Astrocyte of the spinal cord (primary cell): ENCODE data around the gene ITPKA.

Experiments
- DNase-seq: peaks from one replicate; pipeline ENCODE4 v3.0.0; 2011; ENCODE audit warnings: low read depth, low spot score
- H3K4me3 ChIP-seq: 2 replicates; pipeline ENCODE4 v1.5.1; 2011; ENCODE audit warnings: low read depth, mild to moderate bottlenecking, low read length, moderate library complexity
- CTCF ChIP-seq: IDR thresholded peaks from 2 replicates; pipeline ENCODE4 v1.5.1; 2012; ENCODE audit warnings: low read depth, mild to moderate bottlenecking, low read length, inconsistent platforms
- in situ Hi-C: cut with HindIII; loops from 2 replicates; pipeline ENCODE4 v1.10.0; 2017; ENCODE audit warnings: low sequenced_read_pairs

The ITPKA gene

GRCh38 chr15:41489641-41490040, 4.0 kb upstream of the ITPKA start:
- no peak for TF ChIP-seq CTCF
- no peak for DNase-seq
- in situ Hi-C loops: no loop called here

GRCh38 chr15:41490355-41490754, 3.3 kb upstream of the ITPKA start:
- DNase-seq: peak; percentile 96
- H3K4me3 ChIP-seq: no peak overlapping the region
- TF ChIP-seq CTCF: no peak
- in situ Hi-C loops: no loop called here

More at GRCh38 chr15:41489641-41490040, 4.0 kb upstream of the ITPKA start:
- no peak overlapping the region for H3K4me3 ChIP-seq

- DNase-seq: no peak
- in situ Hi-C loops: no loop called here
- TF ChIP-seq CTCF: no peak
Observed at GRCh38 chr15:41491889-41492288, 1.8 kb upstream of the ITPKA start.

GRCh38 chr15:41492597-41493204, 973 bp upstream of the ITPKA start:
- peak overlapping the region; percentile 43 for H3K4me3 ChIP-seq
- in situ Hi-C loops: no loop called here
- no peak for DNase-seq
- TF ChIP-seq CTCF: no peak

More at GRCh38 chr15:41491889-41492288, 1.8 kb upstream of the ITPKA start:
- H3K4me3 ChIP-seq: no peak overlapping the region

GRCh38 chr15:41493902-41494189, 172 bp downstream of the ITPKA start:
- H3K4me3 ChIP-seq: peak overlapping the region; percentile 8
- DNase-seq: no peak
- no peak for TF ChIP-seq CTCF
- in situ Hi-C loops: no loop called here

- DNase-seq: no peak
- no peak for TF ChIP-seq CTCF
- in situ Hi-C loops: no loop called here
- peak overlapping the region; percentile 8 for H3K4me3 ChIP-seq
Observed at GRCh38 chr15:41494190-41494921, 682 bp downstream of the ITPKA start.
